ENCODE data around the gene RPL15. TPM values are rescaled to one million over a fixed set of nuclear protein-coding genes. Genes with fewer than 3 reads are reported as not detected.

Gene RPL15
- total and polyA plus RNA-seq, 11 donors: 834 to 3,123 (median 1,014) TPM

DNA sequence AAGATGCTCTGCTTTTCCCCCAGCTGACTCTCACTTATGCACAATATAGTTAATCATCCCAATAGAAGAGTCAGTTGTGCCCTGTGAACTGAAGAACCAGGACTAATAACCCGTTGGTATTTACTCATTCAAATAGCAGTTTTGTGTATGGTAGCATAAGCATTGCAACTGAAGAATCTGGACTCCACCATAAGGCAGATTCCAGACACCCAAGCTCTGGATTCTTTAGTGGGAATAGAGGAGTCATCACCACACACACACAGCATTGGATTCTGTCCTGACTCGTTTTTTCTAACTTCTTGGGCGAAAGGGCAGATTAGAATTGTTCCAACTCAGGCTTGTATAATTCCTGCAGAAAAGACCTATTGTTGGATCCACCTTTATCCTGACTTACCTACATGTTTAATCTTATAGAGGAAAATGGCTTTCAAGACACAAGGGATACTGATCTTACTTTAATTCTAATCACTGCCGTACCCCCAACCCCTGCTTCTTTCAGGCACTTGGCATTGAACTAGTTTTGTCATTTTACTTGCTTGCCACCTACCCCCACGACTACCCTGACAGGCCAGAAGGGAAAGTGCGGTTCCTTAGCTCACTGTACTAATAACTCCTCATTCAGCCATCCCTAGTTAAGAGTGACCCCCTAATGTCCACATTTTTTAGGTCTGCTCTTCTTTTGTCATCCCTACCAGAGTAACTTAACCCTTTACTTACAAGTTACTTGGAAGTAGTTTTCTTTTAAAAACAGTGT is 42.4 kb upstream of the RPL15 start:
- no peaks in the 10 kb centered on the region for H3K27me3 ChIP-seq
- peak in 1 of 4 donors; percentile 4 for ATAC-seq
- no peak for DNase-seq
- intact Hi-C loops (cut with DNase I): no loop called here
- no peaks in the 10 kb centered on the region for H3K36me3 ChIP-seq
- H3K4me3 ChIP-seq: no peak overlapping the region
- H3K27ac ChIP-seq: no peak overlapping the region
- 53 to 64% (median 59%) methylated on average over 6 of the region's 6 CpGs for WGBS, 4 donors
- no peaks in the 10 kb centered on the region for H3K9me3 ChIP-seq
- TF ChIP-seq POLR2A (IDR thresholded peaks at IDR 0.05): no peak
- TF ChIP-seq, protein P1, sequence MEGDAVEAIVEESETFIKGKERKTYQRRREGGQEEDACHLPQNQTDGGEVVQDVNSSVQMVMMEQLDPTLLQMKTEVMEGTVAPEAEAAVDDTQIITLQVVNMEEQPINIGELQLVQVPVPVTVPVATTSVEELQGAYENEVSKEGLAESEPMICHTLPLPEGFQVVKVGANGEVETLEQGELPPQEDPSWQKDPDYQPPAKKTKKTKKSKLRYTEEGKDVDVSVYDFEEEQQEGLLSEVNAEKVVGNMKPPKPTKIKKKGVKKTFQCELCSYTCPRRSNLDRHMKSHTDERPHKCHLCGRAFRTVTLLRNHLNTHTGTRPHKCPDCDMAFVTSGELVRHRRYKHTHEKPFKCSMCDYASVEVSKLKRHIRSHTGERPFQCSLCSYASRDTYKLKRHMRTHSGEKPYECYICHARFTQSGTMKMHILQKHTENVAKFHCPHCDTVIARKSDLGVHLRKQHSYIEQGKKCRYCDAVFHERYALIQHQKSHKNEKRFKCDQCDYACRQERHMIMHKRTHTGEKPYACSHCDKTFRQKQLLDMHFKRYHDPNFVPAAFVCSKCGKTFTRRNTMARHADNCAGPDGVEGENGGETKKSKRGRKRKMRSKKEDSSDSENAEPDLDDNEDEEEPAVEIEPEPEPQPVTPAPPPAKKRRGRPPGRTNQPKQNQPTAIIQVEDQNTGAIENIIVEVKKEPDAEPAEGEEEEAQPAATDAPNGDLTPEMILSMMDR (IDR thresholded peaks at IDR 0.05): no peak
- H3K4me1 ChIP-seq: peaks cover 0 to 57% (median 43%) of the 10 kb centered on the region in 12 donors

DNA sequence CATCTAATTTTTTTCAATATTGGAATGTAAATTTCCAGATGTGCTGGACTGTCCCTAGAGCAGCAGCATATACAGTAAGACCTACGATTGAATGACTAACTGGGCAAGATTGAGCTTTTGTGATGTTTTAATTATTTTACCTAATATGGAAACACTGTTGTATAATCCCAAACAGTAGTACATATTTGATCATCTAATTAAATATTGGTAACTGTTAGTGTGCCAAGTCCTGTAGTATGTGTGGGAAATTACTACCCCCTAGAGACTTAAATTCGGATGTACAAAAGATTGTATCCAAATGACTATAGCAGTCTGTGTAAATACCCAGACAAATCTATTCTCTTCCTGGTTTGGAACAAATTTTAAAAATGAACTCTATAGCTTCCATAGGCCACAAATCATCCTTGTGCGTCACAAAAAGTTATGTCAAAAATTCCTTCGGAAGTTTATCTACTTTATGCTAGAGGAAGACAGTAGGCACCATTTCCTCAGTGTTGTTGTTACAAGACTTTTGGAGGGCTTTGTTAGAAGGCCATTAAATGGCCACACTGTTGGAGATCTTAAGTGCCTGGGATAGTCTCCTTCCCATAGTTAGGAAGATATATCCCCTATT is 41.7 kb upstream of the RPL15 start:
- TF ChIP-seq, protein P1 (IDR thresholded peaks at IDR 0.05): no peak
- TF ChIP-seq POLR2A (IDR thresholded peaks at IDR 0.05): no peak
- Histone ChIP-seq H3K27me3 (no peaks in the 10 kb centered on the region), H3K9me3 (no peaks in the 10 kb centered on the region), H3K4me3 (no peak overlapping the region), H3K27ac (no peak overlapping the region), H3K36me3 (no peaks in the 10 kb centered on the region), H3K4me1 (peaks cover 0 to 51% (median 37%) of the 10 kb centered on the region in 12 donors)
- DNase-seq: no peak
- WGBS, 4 donors: 64 to 70% (median 65%) methylated on average over 4 of the region's 4 CpGs
- no peak for ATAC-seq
- intact Hi-C loops (cut with DNase I): no loop called here

- Histone ChIP-seq H3K27ac (no peak overlapping the region), H3K36me3 (peaks cover 0 to 9% (median 0%) of the 10 kb centered on the region in 9 donors), H3K27me3 (no peaks in the 10 kb centered on the region), H3K9me3 (no peaks in the 10 kb centered on the region), H3K4me1 (peaks cover 0 to 57% (median 41%) of the 10 kb centered on the region in 12 donors), H3K4me3 (no peak overlapping the region)
- intact Hi-C loops (cut with DNase I): no loop called here
- ATAC-seq (no peak), DNase-seq (no peak)
- WGBS, 4 donors: 69 to 84% (median 72%) methylated on average over 2 of the region's 2 CpGs
- no peak for TF ChIP-seq POLR2A (IDR thresholded peaks at IDR 0.05)
- TF ChIP-seq, protein P1 (IDR thresholded peaks at IDR 0.05): no peak
Observed at GRCh38 chr3:23876923-23877322, 40.0 kb upstream of the RPL15 start.

GRCh38 chr3:23877329-23877980 is 39.5 kb upstream of the RPL15 start:
- no peaks in the 10 kb centered on the region for H3K9me3 ChIP-seq
- DNase-seq: peak in 1 of 5 donors; percentile 58
- no peak for TF ChIP-seq POLR2A (IDR thresholded peaks at IDR 0.05)
- TF ChIP-seq, protein P1 (IDR thresholded peaks at IDR 0.05): no peak
- H3K4me1 ChIP-seq: peaks cover 0 to 57% (median 41%) of the 10 kb centered on the region in 12 donors
- H3K27me3 ChIP-seq: no peaks in the 10 kb centered on the region
- H3K4me3 ChIP-seq: no peak overlapping the region
- ATAC-seq: peak in 3 of 4 donors; percentile 61 to 70 (median 67)
- intact Hi-C loops (cut with DNase I): no loop called here
- H3K27ac ChIP-seq: no peak overlapping the region
- H3K36me3 ChIP-seq: peaks cover 0 to 15% (median 0%) of the 10 kb centered on the region in 9 donors
- 39 to 44% (median 41%) methylated on average over 5 of the region's 5 CpGs for WGBS, 4 donors
